DOHH2 (cell line): ENCODE data around the gene PDXDC1.
"Not testable (repeated sequence)": the region's sequence is repeated elsewhere in the genome, so short reads cannot be mapped to it uniquely, and the experiment has no call there.

ENCODE experiments used
- H3F3A ChIP-seq: fragments of 200-600 bp; sonication (generic), shearing (Covaris generic); 2 replicates; pipeline ENCODE4 v1.6.0; 2016; ENCODE audit warnings: antibody characterized with exemption, mild to moderate bottlenecking; ENCODE audit not compliant: control insufficient read depth, insufficient read depth
- H3K27ac ChIP-seq: fragments of 200-600 bp; sonication (generic); 2 replicates; pipeline ENCODE4 v1.5.1; 2014; ENCODE audit warnings: low read depth, mild to moderate bottlenecking, low read length, moderate library complexity
- H3K27me3 ChIP-seq: fragments of 200-600 bp; sonication (generic); 2 replicates; pipeline ENCODE4 v1.6.1; 2014; ENCODE audit warnings: mild to moderate bottlenecking, low read length, mixed read lengths; ENCODE audit not compliant: control insufficient read depth
- H3K36me3 ChIP-seq: fragments of 200-600 bp; sonication (generic); 2 replicates; pipeline ENCODE4 v1.6.1; 2014; ENCODE audit warnings: mild to moderate bottlenecking, low read length, moderate library complexity, mixed read lengths; ENCODE audit not compliant: control insufficient read depth
- H3K4me1 ChIP-seq: fragments of 200-600 bp; sonication (generic); 2 replicates; pipeline ENCODE4 v1.6.1; 2014; ENCODE audit warnings: mild to moderate bottlenecking, low read length, mixed read lengths; ENCODE audit not compliant: control insufficient read depth
- H3K4me2 ChIP-seq: fragments of 200-600 bp; sonication (generic); 2 replicates; pipeline ENCODE4 v1.6.0; 2014; ENCODE audit warnings: mild to moderate bottlenecking, low read length, moderate library complexity
- H3K4me3 ChIP-seq: fragments of 200-600 bp; sonication (generic); 2 replicates; pipeline ENCODE4 v1.5.1; 2014; ENCODE audit warnings: mild to moderate bottlenecking, low read length, mixed read lengths
- H3K79me2 ChIP-seq: fragments of 200-600 bp; sonication (generic); 2 replicates; pipeline ENCODE4 v1.6.1; 2014; ENCODE audit warnings: mild to moderate bottlenecking, low read length, mixed read lengths; ENCODE audit not compliant: control insufficient read depth
- H3K9me2 ChIP-seq: fragments of 200-600 bp; sonication (generic); replicated peaks from 2 replicates; pipeline ENCODE4 v1.6.1; 2014; ENCODE audit warnings: mild to moderate bottlenecking, low read length, mixed read lengths; ENCODE audit not compliant: control insufficient read depth
- H3K9me3 ChIP-seq: fragments of 200-600 bp; sonication (generic); 2 replicates; pipeline ENCODE4 v1.6.1; 2014; ENCODE audit warnings: antibody characterized with exemption, low read length, mixed read lengths; ENCODE audit not compliant: control insufficient read depth, insufficient read depth
- H4K20me1 ChIP-seq: fragments of 200-600 bp; sonication (generic); 2 replicates; pipeline ENCODE4 v1.6.0; 2014; ENCODE audit warnings: low read depth, mild to moderate bottlenecking, antibody characterized with exemption, low read length, moderate library complexity; ENCODE audit not compliant: control insufficient read depth, insufficient read depth
- EZH2phosphoT487 ChIP-seq: fragments of 200-600 bp; sonication (generic); IDR thresholded peaks from 2 replicates; pipeline ENCODE4 v1.6.1; 2017; ENCODE audit warnings: borderline replicate concordance, mild to moderate bottlenecking, antibody characterized with exemption, low read length, moderate library complexity, mixed read lengths
- TF ChIP-seq, protein P1 (sequence below): fragments of 200-600 bp; sonication (generic); IDR thresholded peaks from one replicate; pipeline ENCODE4 v1.5.1; 2014; ENCODE audit warnings: antibody characterized with exemption, mild to moderate bottlenecking, low read depth, low read length; ENCODE audit not compliant: poor library complexity, severe bottlenecking

The PDXDC1 gene

DNA sequence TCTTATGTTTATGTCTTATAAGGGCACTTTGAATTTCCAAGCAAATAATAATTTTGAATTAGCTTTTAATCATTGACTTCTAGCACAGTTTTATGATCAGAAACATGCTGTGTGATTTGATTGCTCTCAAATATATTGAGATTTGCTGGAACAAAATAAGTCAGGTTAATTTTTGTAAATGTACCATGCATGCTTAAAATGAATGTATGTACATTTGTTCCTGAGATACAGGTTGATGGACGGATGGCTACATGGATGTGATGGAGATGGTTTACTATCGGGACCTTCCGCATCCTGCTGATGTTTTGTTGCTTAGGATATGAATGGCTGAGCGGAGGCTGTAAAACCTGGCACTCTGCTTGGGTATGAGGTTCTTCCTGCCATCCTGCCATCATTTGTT, 37.7 kb upstream of the PDXDC1 start, which contains the start of gene NPIPA1:
TSS of gene NPIPA1 (plus strand) at position 301 of the 400 bp plus-strand sequence. CDS start at position 301, 0 bp downstream.
- not testable (repeated sequence) for H3K27me3 ChIP-seq, H3K4me2 ChIP-seq, H3K9me2 ChIP-seq, H3K4me3 ChIP-seq, H3K4me1 ChIP-seq, H4K20me1 ChIP-seq, H3K36me3 ChIP-seq, H3K27ac ChIP-seq, H3K9me3 ChIP-seq, H3F3A ChIP-seq, H3K79me2 ChIP-seq

DNA sequence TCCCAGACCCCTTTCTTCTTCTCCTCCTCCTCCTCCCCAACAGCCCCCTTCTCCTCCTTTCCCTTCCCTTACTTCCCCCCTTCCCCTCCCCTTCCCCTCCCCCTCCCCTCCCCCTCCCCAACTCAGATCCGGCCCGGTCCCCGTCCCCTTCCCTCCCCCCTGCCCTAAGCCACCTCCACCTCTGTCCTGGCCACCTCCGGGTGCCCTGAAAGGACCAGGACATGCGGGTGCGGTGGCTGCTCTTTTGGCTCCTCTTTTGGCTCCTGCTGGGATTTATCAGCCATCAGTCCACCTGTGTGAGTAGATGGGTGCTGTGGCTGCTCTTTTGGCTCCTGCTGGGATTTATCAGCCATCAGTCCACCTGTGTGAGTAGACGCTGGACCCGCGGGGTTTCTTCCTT, 36.8 kb upstream of the PDXDC1 start:
- not testable (repeated sequence) for H4K20me1 ChIP-seq, H3K4me1 ChIP-seq, H3K4me2 ChIP-seq, H3K79me2 ChIP-seq, H3K9me2 ChIP-seq, H3K4me3 ChIP-seq, H3K27me3 ChIP-seq, H3K9me3 ChIP-seq, H3F3A ChIP-seq, H3K27ac ChIP-seq, H3K36me3 ChIP-seq

DNA sequence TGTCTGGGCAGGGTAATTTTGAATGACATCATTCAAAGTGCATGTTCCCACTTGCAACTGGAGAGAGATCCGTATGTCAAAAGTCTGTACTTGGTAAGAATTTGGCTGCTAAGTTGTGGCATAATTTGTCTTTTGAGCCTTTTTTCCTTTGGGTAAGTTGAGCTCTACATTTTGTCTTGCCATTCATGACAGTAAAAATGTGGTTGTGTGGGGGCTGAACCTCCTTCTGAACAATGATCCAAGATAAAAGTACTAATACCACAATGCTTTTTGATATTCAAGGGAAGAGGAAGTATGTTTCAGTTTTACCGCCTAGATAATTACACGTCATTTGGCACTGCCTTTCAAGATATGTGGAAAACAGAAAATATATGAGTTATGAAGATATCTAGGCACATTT, 32.1 kb upstream of the PDXDC1 start:
- H3K27me3 ChIP-seq, H3K9me3 ChIP-seq, H3K4me2 ChIP-seq, H4K20me1 ChIP-seq, H3K4me3 ChIP-seq, H3K27ac ChIP-seq, H3K4me1 ChIP-seq, H3K9me2 ChIP-seq, H3K79me2 ChIP-seq, H3K36me3 ChIP-seq, H3F3A ChIP-seq: not testable (repeated sequence)

DNA sequence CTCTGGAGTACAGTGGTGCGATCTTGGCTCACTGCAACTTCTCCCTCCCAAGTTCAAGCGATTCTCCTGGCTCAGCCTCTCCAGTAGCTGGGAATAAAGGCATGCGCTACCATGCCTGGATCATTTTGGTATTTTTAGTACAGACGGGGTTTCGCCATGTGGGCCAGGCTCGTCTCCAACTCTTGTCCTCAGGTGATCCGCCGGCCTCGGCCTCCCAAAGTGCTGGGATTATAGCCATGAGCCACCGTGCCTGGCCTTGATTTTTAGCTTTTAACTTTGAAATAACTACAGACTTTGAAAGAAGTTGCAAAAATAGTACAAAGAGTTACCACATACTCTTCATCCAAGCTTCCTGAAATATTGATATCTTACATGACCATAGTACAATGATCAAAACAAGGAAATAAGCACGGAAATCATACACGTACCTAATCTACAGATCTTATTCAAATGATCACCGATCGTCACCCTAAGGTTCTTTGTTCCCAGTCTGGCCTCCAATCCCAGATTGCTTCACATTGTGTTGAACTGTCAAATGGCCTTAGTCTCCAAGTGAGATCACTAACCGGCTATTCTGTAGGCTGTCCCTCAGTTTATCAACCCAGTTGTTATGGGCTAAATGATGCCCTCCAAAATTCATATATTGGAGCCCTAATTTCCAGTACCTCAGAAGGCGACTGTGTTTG, 19.1 kb upstream of the PDXDC1 start:
- no peaks in the 10 kb centered on the region for H4K20me1 ChIP-seq
- no peak for TF ChIP-seq EZH2phosphoT487
- TF ChIP-seq, protein P1, sequence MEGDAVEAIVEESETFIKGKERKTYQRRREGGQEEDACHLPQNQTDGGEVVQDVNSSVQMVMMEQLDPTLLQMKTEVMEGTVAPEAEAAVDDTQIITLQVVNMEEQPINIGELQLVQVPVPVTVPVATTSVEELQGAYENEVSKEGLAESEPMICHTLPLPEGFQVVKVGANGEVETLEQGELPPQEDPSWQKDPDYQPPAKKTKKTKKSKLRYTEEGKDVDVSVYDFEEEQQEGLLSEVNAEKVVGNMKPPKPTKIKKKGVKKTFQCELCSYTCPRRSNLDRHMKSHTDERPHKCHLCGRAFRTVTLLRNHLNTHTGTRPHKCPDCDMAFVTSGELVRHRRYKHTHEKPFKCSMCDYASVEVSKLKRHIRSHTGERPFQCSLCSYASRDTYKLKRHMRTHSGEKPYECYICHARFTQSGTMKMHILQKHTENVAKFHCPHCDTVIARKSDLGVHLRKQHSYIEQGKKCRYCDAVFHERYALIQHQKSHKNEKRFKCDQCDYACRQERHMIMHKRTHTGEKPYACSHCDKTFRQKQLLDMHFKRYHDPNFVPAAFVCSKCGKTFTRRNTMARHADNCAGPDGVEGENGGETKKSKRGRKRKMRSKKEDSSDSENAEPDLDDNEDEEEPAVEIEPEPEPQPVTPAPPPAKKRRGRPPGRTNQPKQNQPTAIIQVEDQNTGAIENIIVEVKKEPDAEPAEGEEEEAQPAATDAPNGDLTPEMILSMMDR = no peak
- no peaks in the 10 kb centered on the region for H3K9me3 ChIP-seq
- H3K79me2 ChIP-seq = no peaks in the 10 kb centered on the region
- no peaks in the 10 kb centered on the region for H3K9me2 ChIP-seq
- no peak overlapping the region for H3K27ac ChIP-seq
- H3K4me1 ChIP-seq = no peaks in the 10 kb centered on the region
- no peak overlapping the region for H3K4me3 ChIP-seq
- no peaks in the 10 kb centered on the region for H3K36me3 ChIP-seq
- peaks cover 11% of the 10 kb centered on the region for H3K27me3 ChIP-seq
- no peak overlapping the region for H3K4me2 ChIP-seq
- H3F3A ChIP-seq = no peaks in the 10 kb centered on the region

DNA sequence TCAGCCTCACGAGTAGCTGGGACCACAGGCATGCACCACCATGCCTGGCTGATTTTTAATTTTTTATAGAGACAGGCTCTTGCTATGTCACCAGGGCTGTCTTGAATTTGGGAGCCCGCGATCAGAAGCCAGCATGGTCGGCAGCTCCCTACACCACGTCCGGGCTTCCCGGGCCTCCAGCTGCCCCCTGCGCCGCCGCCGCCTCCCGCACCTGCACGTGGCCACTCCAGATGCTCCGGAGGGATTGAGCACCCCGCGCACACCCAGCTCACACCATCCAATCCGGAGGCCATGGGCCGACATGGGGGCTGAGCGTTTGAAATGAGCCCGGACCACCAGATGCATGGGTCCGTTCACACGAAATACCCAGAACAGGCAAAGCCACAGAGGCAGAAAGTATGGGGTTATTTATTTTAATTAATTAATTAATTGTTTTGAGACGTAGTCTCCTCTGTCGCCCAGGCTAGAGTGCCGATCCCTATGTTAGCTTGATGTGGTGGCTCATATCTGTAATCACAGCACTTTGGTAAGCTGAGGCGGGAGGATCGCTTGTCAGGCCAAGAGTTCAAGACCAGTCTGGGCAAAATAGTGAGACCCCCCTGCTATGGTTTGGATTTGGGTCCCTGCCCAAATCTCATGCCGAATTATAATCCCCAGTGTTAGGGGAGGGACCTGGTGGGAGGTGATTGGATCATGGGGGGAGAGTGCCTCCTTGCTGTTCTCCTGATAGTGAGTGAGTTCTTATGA, 17.1 kb upstream of the PDXDC1 start:
- H3K4me2 ChIP-seq = no peak overlapping the region
- no peaks in the 10 kb centered on the region for H3K36me3 ChIP-seq
- H3K79me2 ChIP-seq = no peaks in the 10 kb centered on the region
- peaks cover 17% of the 10 kb centered on the region for H3K27me3 ChIP-seq
- H3K9me3 ChIP-seq = no peaks in the 10 kb centered on the region
- H4K20me1 ChIP-seq = no peaks in the 10 kb centered on the region
- no peak for TF ChIP-seq EZH2phosphoT487
- TF ChIP-seq, protein P1 = no peak
- H3K9me2 ChIP-seq = no peaks in the 10 kb centered on the region
- no peak overlapping the region for H3K4me3 ChIP-seq
- H3K27ac ChIP-seq = no peak overlapping the region
- no peaks in the 10 kb centered on the region for H3K4me1 ChIP-seq
- H3F3A ChIP-seq = no peaks in the 10 kb centered on the region
